ENCODE results near the gene UAP1. TPM values are rescaled to one million over a fixed set of nuclear protein-coding genes. Genes with fewer than 3 reads are reported as not detected.

UAP1 gene
- total RNA-seq, 4 donors from 2014 or later: 95.0 to 131 (median 117) TPM

- Histone ChIP-seq H3K4me1 (peaks cover 0 to 4% (median 0%) of the 10 kb centered on the region in 4 donors), H3K36me3 (peaks cover 0 to 6% (median under 1%) of the 10 kb centered on the region in 4 donors), H3K4me3 (no peak overlapping the region), H3K27ac (no peak overlapping the region), H3K27me3 (no peaks in the 10 kb centered on the region), H3K9me3 (no peaks in the 10 kb centered on the region)
- WGBS, 2 donors (ENCODE audit: low coverage in 1 of 2): 94% methylated on average over 1 of the region's 1 CpG; no CpG with 5 or more reads in 1 of the 2 donors
- intact Hi-C loops (cut with DNase I; ENCODE audit: low total_unique reads) (no loop called here), in situ Hi-C loops (cut with MboI; ENCODE audit: low pct_ligation_motif_present in 1 of 4, low pct_unique_long_range_greater_than_20kb in 1 of 4, low sequenced_read_pairs in 3 of 4) (no loop called here)
- no peak for DNase-seq
- no peak for TF ChIP-seq CTCF (IDR thresholded peaks at IDR 0.05)
- no peak for TF ChIP-seq POLR2A (IDR thresholded peaks at IDR 0.05)
- no peak for TF ChIP-seq POLR2AphosphoS5 (IDR thresholded peaks at IDR 0.05)
- no peak for TF ChIP-seq EP300 (IDR thresholded peaks at IDR 0.05; ENCODE audit: low read depth)
Observed at GRCh38 chr1:162530988-162531319, 30.6 kb upstream of the UAP1 start.

- WGBS, 2 donors (ENCODE audit: low coverage in 1 of 2): 65 to 100% methylated on average over 1 of the region's 1 CpG
- Histone ChIP-seq H3K9me3 (no peaks in the 10 kb centered on the region), H3K27me3 (no peaks in the 10 kb centered on the region), H3K27ac (no peak overlapping the region), H3K36me3 (no peaks in the 10 kb centered on the region), H3K4me3 (no peak overlapping the region), H3K4me1 (peaks cover 0 to 4% (median 0%) of the 10 kb centered on the region in 4 donors)
- TF ChIP-seq EP300 (IDR thresholded peaks at IDR 0.05; ENCODE audit: low read depth) (no peak), CTCF (IDR thresholded peaks at IDR 0.05) (no peak), POLR2A (IDR thresholded peaks at IDR 0.05) (no peak), POLR2AphosphoS5 (IDR thresholded peaks at IDR 0.05) (no peak)
- no peak for DNase-seq
- in situ Hi-C loops (cut with MboI; ENCODE audit: low pct_ligation_motif_present in 1 of 4, low pct_unique_long_range_greater_than_20kb in 1 of 4, low sequenced_read_pairs in 3 of 4): no loop called here
- intact Hi-C loops (cut with DNase I; ENCODE audit: low total_unique reads): no loop called here
Observed at GRCh38 chr1:162535501-162535900, 26.0 kb upstream of the UAP1 start.

GRCh38 chr1:162536511-162536910, 25.0 kb upstream of the UAP1 start:
- H3K4me1 ChIP-seq: no peaks in the 10 kb centered on the region
- intact Hi-C loops (cut with DNase I; ENCODE audit: low total_unique reads): no loop called here
- H3K36me3 ChIP-seq: no peaks in the 10 kb centered on the region
- in situ Hi-C loops (cut with MboI; ENCODE audit: low pct_ligation_motif_present in 1 of 4, low pct_unique_long_range_greater_than_20kb in 1 of 4, low sequenced_read_pairs in 3 of 4): no loop called here
- no peak overlapping the region for H3K27ac ChIP-seq
- 93 to 100% methylated on average over 1 to 2 of the region's 2 CpGs for WGBS, 2 donors (ENCODE audit: low coverage in 1 of 2)
- no peaks in the 10 kb centered on the region for H3K9me3 ChIP-seq
- H3K27me3 ChIP-seq: no peaks in the 10 kb centered on the region
- H3K4me3 ChIP-seq: no peak overlapping the region
- TF ChIP-seq CTCF (IDR thresholded peaks at IDR 0.05) (no peak), EP300 (IDR thresholded peaks at IDR 0.05; ENCODE audit: low read depth) (no peak), POLR2A (IDR thresholded peaks at IDR 0.05) (no peak), POLR2AphosphoS5 (IDR thresholded peaks at IDR 0.05) (no peak)
- no peak for DNase-seq

- TF ChIP-seq CTCF (IDR thresholded peaks at IDR 0.05) (no peak), POLR2AphosphoS5 (IDR thresholded peaks at IDR 0.05) (no peak), EP300 (IDR thresholded peaks at IDR 0.05; ENCODE audit: low read depth) (no peak), POLR2A (IDR thresholded peaks at IDR 0.05) (no peak)
- H3K27ac ChIP-seq: no peak overlapping the region
- no peaks in the 10 kb centered on the region for H3K27me3 ChIP-seq
- 60 to 77% methylated on average over 1 to 2 of the region's 2 CpGs for WGBS, 2 donors (ENCODE audit: low coverage in 1 of 2)
- no peak for DNase-seq
- in situ Hi-C loops (cut with MboI; ENCODE audit: low pct_ligation_motif_present in 1 of 4, low pct_unique_long_range_greater_than_20kb in 1 of 4, low sequenced_read_pairs in 3 of 4): no loop called here
- H3K4me1 ChIP-seq: peaks cover 0 to 2% (median under 1%) of the 10 kb centered on the region in 4 donors
- no peak overlapping the region for H3K4me3 ChIP-seq
- no peaks in the 10 kb centered on the region for H3K36me3 ChIP-seq
- intact Hi-C loops (cut with DNase I; ENCODE audit: low total_unique reads): no loop called here
- H3K9me3 ChIP-seq: no peaks in the 10 kb centered on the region
Observed at GRCh38 chr1:162537216-162537615, 24.3 kb upstream of the UAP1 start.

All from transverse colon (tissue), 4 donors.